Liver (tissue), 9 donors: Measurements from ENCODE around the gene CHD5. TPM values are rescaled to one million over a fixed set of nuclear protein-coding genes. Genes with fewer than 3 reads are reported as not detected.

ENCODE experiments used
- DNase-seq: peaks from one replicate; pipeline ENCODE4 v3.0.0-alpha.2; 2017; ENCODE audit warnings: low spot score
- H3K27ac ChIP-seq, 2 donors: one replicate each; pipeline ENCODE4 v1.7.0; 2013; ENCODE audit warnings: inconsistent platforms in 2 of 2, low read length in 2 of 2, control low read depth in 1 of 2, low read depth in 1 of 2, mild to moderate bottlenecking in 1 of 2
- H3K27me3 ChIP-seq, 4 donors: one replicate each; pipeline versions ENCODE4 v1.6.1 to v1.7.0; 2013; ENCODE audit warnings: low read length in 3 of 4, inconsistent platforms in 1 of 4, mild to moderate bottlenecking in 1 of 4, moderate library complexity in 1 of 4; ENCODE audit not compliant: control insufficient read depth in 4 of 4, insufficient read depth in 4 of 4
- H3K36me3 ChIP-seq, 4 donors: one replicate each; pipeline versions ENCODE4 v1.6.1 to v1.7.0; 2013; ENCODE audit warnings: low read length in 3 of 4, mild to moderate bottlenecking in 3 of 4, low read depth in 1 of 4, moderate library complexity in 1 of 4; ENCODE audit not compliant: control insufficient read depth in 4 of 4, insufficient read depth in 3 of 4
- H3K4me1 ChIP-seq, 4 donors: one replicate each; pipeline versions ENCODE4 v1.6.1 to v1.7.0; 2013; ENCODE audit warnings: low read length in 3 of 4, mild to moderate bottlenecking in 3 of 4, moderate library complexity in 1 of 4; ENCODE audit not compliant: control insufficient read depth in 4 of 4, insufficient read depth in 4 of 4
- H3K4me3 ChIP-seq, 3 donors: one replicate each; pipeline versions ENCODE4 v1.6.1 to v1.7.0; 2013; ENCODE audit warnings: low read length in 3 of 3, control low read depth in 1 of 3, low read depth in 1 of 3, mild to moderate bottlenecking in 1 of 3
- H3K9ac ChIP-seq, 2 donors: one replicate each; pipeline ENCODE4 v1.7.0; 2013; ENCODE audit warnings: low read length in 2 of 2, mild to moderate bottlenecking in 2 of 2, moderate library complexity in 2 of 2, control low read depth in 1 of 2, low read depth in 1 of 2
- H3K9me3 ChIP-seq, 4 donors: one replicate each; pipeline versions ENCODE4 v1.6.1 to v1.7.0; 2013; ENCODE audit warnings: low read length in 3 of 4; ENCODE audit not compliant: control insufficient read depth in 4 of 4
- EGR1 ChIP-seq, 2 donors: IDR thresholded peaks; 2 replicates each; pipeline ENCODE4 v1.6.1; 2016 to 2018; ENCODE audit warnings: antibody characterized with exemption in 2 of 2, low read depth in 2 of 2
- FOXA1 ChIP-seq: IDR thresholded peaks from 2 replicates; pipeline ENCODE4 v1.6.1; 2016; ENCODE audit warnings: antibody characterized with exemption
- FOXA2 ChIP-seq: IDR thresholded peaks from 2 replicates; pipeline ENCODE4 v1.6.1; 2016; ENCODE audit warnings: antibody characterized with exemption
- HNF4A ChIP-seq, 2 donors: conservative IDR thresholded peaks; 2 replicates each; pipeline ENCODE4 v1.6.1; 2016; ENCODE audit warnings: antibody characterized with exemption in 2 of 2, mild to moderate bottlenecking in 2 of 2
- HNF4G ChIP-seq: IDR thresholded peaks from 2 replicates; pipeline ENCODE4 v1.6.1; 2016; ENCODE audit warnings: antibody characterized with exemption
- JUND ChIP-seq, 2 donors: IDR thresholded peaks; 2 replicates each; pipeline ENCODE4 v1.6.1; 2016; ENCODE audit warnings: antibody characterized with exemption in 2 of 2
- NR2F2 ChIP-seq: IDR thresholded peaks from 2 replicates; pipeline ENCODE4 v1.6.1; 2016; ENCODE audit warnings: antibody characterized with exemption
- RAD21 ChIP-seq, 2 donors: IDR thresholded peaks; 2 replicates each; pipeline ENCODE4 v1.6.1; 2016; ENCODE audit warnings: antibody characterized with exemption in 2 of 2, mild to moderate bottlenecking in 2 of 2
- RXRA ChIP-seq, 2 donors: IDR thresholded peaks; 2 replicates each; pipeline ENCODE4 v1.6.1; 2017 to 2018; ENCODE audit warnings: antibody characterized with exemption in 2 of 2, mild to moderate bottlenecking in 1 of 2
- SP1 ChIP-seq: IDR thresholded peaks from 2 replicates; pipeline ENCODE4 v1.6.1; 2018; ENCODE audit warnings: antibody characterized with exemption, mild to moderate bottlenecking
- TAF1 ChIP-seq: conservative IDR thresholded peaks from 2 replicates; pipeline ENCODE4 v1.6.1; 2016; ENCODE audit warnings: antibody characterized with exemption, mild to moderate bottlenecking
- YY1 ChIP-seq: IDR thresholded peaks from 2 replicates; pipeline ENCODE4 v1.6.1; 2016; ENCODE audit warnings: antibody characterized with exemption, mild to moderate bottlenecking
- WGBS: extraction: QIAGEN DNeasy Blood & Tissue Kit; methylation state at CpG from one replicate; pipeline ENCODE4 v1.1.7; 2013; 5-methylcytosine and 5-hydroxymethylcytosine counted together
- polyA plus RNA-seq, 2 donors: library from polyadenylated mRNA; stranded (reverse) in 1 of 2; unstranded in 1 of 2; fragments of 200-250 nt in 1 of 2; fragments of >200 nt in 1 of 2; fragmentation: Nextera tagmentation in 1 of 2; extraction: Ambion mirVana in 1 of 2; gene quantifications; one replicate each; pipeline versions ENCODE4 v1.2.1 to v1.2.3, GENCODE V29; 2013 to 2015
- total RNA-seq, 2 donors: library from RNA; depleted of rRNA; stranded (reverse); fragments of >200 nt; gene quantifications; one replicate each; pipeline ENCODE4 v1.2.3, GENCODE V29; 2014
- TF ChIP-seq, protein P1 (sequence below): fragments of 150-350 bp; IDR thresholded peaks from 2 replicates; pipeline ENCODE4 v1.5.1; 2017; ENCODE audit warnings: improper control_type of control experiment, low read depth, low read length; ENCODE audit not compliant: missing input control
- TF ChIP-seq, protein P2 (sequence below): IDR thresholded peaks from 2 replicates; pipeline ENCODE4 v1.6.1; 2016; ENCODE audit warnings: antibody characterized with exemption
- TF ChIP-seq, protein P3 (sequence below): IDR thresholded peaks from 2 replicates; pipeline ENCODE4 v1.6.1; 2016; ENCODE audit warnings: antibody characterized with exemption, mild to moderate bottlenecking
- donor health status: healthy.
- donor health status: healthy.
- donor health status: healthy.
- donor health status: healthy.
- donor health status: healthy.

CHD5 gene
- total and polyA plus RNA-seq, 4 donors = under 0.01 to 0.08 TPM; not detected in 2

DNA sequence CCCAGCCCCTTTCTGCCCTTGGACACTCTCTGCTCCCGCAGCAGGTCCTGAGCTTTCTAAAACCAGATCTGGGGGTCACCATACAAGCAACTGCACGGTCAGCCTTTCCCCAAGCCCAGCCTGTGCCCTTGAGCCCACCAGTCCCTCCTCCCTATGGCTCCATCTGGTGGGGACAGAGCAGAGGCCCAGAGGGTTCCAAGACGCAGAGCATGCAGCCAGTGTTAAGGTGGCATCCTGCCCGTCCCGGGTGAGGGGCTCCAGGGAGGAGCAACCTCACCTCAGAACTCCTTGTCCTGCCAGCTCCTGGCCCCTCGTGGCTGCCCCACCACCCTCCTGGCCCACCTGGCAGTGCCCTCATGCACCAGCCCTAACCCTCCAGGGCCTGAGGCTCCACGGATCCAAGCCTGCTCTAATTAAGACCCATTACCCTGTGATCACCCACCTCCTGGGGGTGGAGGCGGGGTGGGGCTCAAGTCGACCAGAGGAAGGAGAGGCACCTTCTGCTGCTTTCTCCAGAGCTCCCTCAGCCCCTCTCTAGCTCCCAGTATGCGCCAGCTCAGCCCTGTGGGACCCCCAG is 8.5 kb downstream of the CHD5 start:
- H3K4me3 ChIP-seq = no peak overlapping the region
- TF ChIP-seq HNF4G = no peak
- TF ChIP-seq FOXA1 = no peak
- no peak for TF ChIP-seq JUND (IDR thresholded peaks at IDR 0.05)
- no peak for TF ChIP-seq EGR1 (IDR thresholded peaks at IDR 0.05; ENCODE audit: low read depth in 2 of 2)
- H3K27me3 ChIP-seq = peaks cover 0 to 6% (median 0%) of the 10 kb centered on the region in 4 donors
- H3K4me1 ChIP-seq = no peaks in the 10 kb centered on the region
- peaks cover 0 to 5% (median 2%) of the 10 kb centered on the region in 4 donors for H3K9me3 ChIP-seq
- WGBS = 50% methylated on average over 10 of the region's 10 CpGs
- no peak for DNase-seq
- H3K36me3 ChIP-seq = no peaks in the 10 kb centered on the region
- H3K9ac ChIP-seq = no peak overlapping the region
- H3K27ac ChIP-seq = no peak overlapping the region

DNA sequence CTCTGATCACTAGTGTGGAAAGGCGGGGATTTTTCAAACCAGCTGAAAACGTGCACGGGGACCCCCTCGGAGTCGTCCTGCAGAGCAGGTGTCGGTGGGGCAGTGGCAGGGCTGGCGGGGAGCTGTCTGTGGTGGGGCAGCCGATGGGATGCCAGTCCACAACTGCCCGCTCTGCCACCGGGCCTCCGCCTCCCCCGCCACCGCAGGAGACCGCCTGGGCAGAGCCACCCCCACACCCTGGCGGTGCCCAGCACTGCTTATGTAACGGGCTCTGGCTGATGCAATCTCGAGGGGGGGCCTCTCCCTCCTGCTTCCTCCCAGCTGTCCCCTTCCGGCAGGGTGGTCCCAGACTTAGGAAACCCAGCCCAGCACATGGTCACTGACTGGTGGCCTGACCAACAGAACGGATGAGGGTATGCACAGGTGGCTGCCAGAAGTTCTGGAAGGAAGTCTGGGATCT is 9.3 kb downstream of the CHD5 start:
- Histone ChIP-seq H3K4me1 (no peaks in the 10 kb centered on the region), H3K9ac (no peak overlapping the region), H3K27ac (no peak overlapping the region), H3K4me3 (no peak overlapping the region), H3K36me3 (no peaks in the 10 kb centered on the region), H3K27me3 (peaks cover 0 to 6% (median 0%) of the 10 kb centered on the region in 4 donors), H3K9me3 (peaks cover 0 to 5% (median 2%) of the 10 kb centered on the region in 4 donors)
- DNase-seq = no peak
- no peak for TF ChIP-seq FOXA1
- TF ChIP-seq TAF1 = no peak
- TF ChIP-seq, protein P1, sequence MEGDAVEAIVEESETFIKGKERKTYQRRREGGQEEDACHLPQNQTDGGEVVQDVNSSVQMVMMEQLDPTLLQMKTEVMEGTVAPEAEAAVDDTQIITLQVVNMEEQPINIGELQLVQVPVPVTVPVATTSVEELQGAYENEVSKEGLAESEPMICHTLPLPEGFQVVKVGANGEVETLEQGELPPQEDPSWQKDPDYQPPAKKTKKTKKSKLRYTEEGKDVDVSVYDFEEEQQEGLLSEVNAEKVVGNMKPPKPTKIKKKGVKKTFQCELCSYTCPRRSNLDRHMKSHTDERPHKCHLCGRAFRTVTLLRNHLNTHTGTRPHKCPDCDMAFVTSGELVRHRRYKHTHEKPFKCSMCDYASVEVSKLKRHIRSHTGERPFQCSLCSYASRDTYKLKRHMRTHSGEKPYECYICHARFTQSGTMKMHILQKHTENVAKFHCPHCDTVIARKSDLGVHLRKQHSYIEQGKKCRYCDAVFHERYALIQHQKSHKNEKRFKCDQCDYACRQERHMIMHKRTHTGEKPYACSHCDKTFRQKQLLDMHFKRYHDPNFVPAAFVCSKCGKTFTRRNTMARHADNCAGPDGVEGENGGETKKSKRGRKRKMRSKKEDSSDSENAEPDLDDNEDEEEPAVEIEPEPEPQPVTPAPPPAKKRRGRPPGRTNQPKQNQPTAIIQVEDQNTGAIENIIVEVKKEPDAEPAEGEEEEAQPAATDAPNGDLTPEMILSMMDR = no peak
- no peak for TF ChIP-seq HNF4G
- no peak for TF ChIP-seq RAD21 (IDR thresholded peaks at IDR 0.05)
- TF ChIP-seq, protein P2, sequence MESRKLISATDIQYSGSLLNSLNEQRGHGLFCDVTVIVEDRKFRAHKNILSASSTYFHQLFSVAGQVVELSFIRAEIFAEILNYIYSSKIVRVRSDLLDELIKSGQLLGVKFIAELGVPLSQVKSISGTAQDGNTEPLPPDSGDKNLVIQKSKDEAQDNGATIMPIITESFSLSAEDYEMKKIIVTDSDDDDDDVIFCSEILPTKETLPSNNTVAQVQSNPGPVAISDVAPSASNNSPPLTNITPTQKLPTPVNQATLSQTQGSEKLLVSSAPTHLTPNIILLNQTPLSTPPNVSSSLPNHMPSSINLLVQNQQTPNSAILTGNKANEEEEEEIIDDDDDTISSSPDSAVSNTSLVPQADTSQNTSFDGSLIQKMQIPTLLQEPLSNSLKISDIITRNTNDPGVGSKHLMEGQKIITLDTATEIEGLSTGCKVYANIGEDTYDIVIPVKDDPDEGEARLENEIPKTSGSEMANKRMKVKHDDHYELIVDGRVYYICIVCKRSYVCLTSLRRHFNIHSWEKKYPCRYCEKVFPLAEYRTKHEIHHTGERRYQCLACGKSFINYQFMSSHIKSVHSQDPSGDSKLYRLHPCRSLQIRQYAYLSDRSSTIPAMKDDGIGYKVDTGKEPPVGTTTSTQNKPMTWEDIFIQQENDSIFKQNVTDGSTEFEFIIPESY = no peak
- no peak for TF ChIP-seq JUND (IDR thresholded peaks at IDR 0.05)
- TF ChIP-seq NR2F2 = no peak
- TF ChIP-seq SP1 = no peak
- no peak for TF ChIP-seq EGR1 (IDR thresholded peaks at IDR 0.05; ENCODE audit: low read depth in 2 of 2)
- TF ChIP-seq RXRA (IDR thresholded peaks at IDR 0.05) = no peak
- no peak for TF ChIP-seq YY1
- TF ChIP-seq, protein P3, sequence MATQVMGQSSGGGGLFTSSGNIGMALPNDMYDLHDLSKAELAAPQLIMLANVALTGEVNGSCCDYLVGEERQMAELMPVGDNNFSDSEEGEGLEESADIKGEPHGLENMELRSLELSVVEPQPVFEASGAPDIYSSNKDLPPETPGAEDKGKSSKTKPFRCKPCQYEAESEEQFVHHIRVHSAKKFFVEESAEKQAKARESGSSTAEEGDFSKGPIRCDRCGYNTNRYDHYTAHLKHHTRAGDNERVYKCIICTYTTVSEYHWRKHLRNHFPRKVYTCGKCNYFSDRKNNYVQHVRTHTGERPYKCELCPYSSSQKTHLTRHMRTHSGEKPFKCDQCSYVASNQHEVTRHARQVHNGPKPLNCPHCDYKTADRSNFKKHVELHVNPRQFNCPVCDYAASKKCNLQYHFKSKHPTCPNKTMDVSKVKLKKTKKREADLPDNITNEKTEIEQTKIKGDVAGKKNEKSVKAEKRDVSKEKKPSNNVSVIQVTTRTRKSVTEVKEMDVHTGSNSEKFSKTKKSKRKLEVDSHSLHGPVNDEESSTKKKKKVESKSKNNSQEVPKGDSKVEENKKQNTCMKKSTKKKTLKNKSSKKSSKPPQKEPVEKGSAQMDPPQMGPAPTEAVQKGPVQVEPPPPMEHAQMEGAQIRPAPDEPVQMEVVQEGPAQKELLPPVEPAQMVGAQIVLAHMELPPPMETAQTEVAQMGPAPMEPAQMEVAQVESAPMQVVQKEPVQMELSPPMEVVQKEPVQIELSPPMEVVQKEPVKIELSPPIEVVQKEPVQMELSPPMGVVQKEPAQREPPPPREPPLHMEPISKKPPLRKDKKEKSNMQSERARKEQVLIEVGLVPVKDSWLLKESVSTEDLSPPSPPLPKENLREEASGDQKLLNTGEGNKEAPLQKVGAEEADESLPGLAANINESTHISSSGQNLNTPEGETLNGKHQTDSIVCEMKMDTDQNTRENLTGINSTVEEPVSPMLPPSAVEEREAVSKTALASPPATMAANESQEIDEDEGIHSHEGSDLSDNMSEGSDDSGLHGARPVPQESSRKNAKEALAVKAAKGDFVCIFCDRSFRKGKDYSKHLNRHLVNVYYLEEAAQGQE = no peak
- no peak for TF ChIP-seq FOXA2
- TF ChIP-seq HNF4A (conservative IDR thresholded peaks at IDR 0.05) = no peak
- 70% methylated on average over 19 of the region's 19 CpGs for WGBS
